ENCODE results near the gene BBS12.

The BBS12 gene

DNA sequence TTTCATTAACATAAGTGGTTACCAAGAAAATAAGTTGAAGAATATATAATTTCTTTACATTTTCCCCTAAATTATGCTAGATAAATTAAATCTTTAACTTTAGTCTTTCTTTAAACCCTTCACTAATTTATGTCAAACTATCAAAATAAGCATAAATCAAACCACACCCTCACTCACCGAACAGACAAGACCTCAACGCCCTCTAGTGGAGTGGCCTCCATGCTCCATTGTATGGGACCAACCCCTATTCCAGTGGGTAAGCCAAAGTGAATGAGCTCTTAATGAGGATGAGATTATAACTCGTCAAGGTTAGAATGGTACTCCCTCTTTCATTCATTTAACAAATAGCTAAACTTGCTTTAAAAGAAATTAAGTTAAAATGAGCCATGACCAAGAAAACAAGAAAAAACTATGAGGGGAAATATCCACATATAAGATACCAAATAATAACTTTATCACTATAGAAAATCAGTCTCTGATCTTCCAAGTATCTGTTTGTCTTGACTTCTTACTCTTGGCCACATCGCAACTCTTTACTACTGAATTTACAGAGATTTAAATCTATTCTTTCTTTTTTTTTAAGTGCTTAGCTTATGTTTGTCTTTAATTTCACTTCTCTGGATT is 15.6 kb upstream of the BBS12 start:
- peak in 1 of 2 experiments; percentile 28 for DNase-seq

GRCh38 chr4:122718281-122718680 is 14.2 kb upstream of the BBS12 start:
- no peak for DNase-seq

DNA sequence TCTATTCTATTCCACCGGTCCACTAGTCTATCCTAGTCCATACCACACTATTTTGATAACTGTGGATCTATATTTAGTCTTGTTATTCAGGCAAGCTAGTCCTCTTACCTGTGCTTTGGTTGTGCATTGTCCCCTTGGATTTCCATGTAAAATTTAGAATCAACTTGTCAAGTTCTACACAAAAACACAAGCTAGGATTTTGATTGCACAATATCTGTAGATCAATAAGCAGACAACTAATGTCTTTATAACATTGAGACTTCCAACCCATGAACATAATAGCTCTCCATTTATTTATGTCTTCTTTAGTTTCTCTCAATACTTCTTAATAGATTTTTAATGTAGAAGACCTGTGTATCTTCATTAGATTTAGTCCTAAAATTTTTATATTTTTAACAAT is 10.2 kb upstream of the BBS12 start:
- no peak for DNase-seq

DNA sequence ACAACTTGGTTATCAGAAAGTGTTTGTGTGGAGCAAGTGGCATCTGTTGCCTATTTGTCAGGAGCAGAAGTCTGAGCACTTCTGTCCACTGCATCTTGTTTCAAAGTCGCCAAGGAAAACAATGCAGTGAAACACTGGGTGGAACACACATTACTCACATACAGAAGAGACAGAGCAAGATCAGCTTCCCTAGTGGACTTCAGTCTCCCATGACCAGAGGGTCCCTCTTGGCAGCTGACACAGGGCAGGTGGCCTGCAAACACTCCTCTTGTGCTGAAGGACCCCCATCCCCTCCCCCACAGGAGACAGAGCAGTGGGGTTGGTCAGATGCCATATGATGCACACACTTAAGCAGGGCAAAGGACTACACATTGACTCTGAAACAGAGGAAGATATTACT is 3.6 kb upstream of the BBS12 start:
- DNase-seq, result no peak

DNA sequence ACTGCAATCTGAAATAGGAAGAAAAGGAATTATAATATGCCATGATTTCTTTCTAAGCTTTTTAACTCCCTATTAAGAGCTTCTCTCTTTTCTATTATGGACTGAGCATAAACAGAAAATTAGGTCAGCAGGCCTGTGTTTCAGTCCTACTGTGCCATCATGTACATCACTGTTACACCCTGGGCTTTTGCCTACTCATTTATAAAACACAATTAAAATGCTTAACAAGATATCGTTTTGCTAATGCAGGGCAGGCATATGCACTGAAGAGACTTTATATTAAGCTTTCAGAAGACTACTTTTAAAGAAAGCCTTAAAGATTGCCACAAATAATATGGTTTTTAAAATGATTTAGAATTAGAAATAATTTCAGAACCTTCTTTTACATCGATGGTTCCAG is 828 bp upstream of the BBS12 start:
- DNase-seq, result no peak

DNA sequence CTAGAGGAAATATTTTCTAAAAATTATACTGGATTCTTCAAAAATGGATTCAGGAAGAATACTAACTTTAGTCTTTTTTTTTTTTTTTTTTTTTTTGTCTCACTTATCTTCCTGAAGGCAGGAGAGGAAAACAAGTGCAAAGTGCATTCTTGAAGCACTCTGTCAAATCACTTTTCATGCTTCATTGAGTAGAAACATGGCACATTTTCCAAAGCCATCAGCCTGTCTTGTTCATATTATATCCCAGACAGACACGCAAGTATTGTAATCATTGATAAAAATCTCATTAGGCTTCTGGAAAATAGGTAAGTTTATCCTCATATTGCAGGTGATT is 1.2 kb downstream of the BBS12 start:
- DNase-seq, result no peak

DNA sequence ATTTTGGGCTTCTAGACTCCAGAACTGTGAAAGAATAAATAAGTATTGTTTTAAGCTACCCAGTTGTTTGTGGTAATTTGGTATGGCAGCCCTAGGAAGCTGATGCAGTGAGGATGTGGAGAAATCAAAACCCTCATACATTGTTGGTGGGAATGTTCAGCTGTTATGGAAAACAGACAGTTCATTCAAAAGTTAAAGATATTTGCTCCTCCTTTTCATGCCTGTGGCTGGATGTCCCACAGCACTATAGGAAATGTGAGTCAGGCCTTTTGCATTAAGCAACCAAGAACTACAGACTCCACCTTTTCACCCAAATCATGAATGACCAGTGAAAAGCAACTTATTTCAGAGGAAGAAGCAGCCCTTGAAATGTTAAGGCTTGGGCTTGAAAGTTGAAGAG is 6.7 kb downstream of the BBS12 start:
- no peak for DNase-seq

- no peak for DNase-seq
Measured at GRCh38 chr4:122742933-122743829, 10.7 kb downstream of the BBS12 start.

- DNase-seq, result no peak
Measured at GRCh38 chr4:122744229-122744628, 11.7 kb downstream of the BBS12 start.

GRCh38 chr4:122746485-122746965 is 14.0 kb downstream of the BBS12 start:
- no peak for DNase-seq

DNA sequence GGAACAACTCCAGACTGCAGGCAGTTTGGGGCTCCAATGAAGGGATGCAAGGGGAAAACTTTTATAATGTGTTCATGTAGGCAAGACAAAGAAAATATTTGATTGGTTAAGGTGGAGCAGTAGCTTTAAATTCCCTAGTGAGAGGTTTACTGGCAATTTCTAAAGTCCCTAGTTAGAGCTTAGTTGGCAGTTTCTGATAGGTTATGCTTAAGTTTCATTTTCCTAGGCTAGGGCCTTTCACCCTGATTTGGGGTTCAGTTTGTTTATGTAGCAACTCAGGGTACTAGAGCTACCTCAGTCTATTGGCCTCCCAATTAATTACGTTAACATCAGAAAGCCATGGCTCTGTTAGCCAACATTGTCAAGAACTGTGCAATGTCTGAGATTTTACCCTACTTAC is 14.6 kb downstream of the BBS12 start:
- no peak for DNase-seq

DNA sequence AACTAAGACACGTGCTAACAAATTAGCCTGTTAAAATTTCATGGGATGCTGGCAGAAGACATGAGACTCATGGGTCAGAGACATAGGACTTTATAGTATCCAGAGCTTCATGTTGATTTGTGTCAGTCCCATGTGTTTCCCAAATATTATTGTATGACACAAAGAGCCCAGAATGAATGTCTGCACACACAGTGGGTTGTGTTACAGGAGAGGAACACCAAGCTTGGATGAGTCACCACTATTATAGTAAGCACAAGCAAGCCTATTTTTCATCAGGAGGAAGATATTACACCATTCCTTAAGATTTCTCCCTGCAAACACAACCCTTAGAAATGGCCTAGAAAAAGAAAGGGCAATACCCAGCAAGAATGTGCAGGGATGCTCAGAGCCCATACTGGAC is 15.4 kb downstream of the BBS12 start:
- DNase-seq, result no peak

DNA sequence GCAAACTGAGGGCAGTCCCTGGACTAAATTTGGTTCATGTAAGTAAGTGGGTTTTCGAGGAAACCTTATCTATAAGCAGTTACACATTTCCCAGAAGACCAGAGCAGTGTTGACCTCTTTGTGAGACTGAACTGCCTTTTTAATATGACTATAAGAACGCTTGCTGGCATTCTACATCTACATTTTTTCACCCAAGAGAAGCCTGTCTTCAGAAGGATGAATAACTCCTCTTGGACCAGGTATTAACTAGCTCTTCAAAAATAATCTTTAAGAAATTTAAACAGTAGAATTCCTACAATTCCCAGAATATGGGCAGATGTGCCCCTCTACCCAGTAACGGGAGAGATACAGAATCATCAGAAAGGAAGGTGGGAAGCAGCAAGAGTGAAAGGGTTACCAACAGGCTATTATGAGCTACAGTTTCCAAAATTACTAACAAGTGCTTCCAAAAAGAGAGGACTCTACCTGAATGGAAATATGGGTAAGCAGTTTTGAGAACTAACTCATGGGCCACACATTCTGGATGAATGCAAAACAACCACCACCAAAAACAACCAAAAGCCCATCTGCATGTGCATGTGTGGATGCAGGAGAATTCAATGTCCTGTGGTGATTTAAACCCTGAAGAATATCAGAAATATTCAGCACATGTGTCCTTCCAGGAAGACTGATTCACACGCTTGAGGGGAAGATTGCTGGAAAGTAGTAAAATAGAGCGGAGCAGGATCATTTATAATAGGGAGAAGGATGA is 17.4 kb downstream of the BBS12 start:
- DNase-seq, result no peak

GRCh38 chr4:122755675-122756074 is 23.2 kb downstream of the BBS12 start:
- DNase-seq, result no peak

DNA sequence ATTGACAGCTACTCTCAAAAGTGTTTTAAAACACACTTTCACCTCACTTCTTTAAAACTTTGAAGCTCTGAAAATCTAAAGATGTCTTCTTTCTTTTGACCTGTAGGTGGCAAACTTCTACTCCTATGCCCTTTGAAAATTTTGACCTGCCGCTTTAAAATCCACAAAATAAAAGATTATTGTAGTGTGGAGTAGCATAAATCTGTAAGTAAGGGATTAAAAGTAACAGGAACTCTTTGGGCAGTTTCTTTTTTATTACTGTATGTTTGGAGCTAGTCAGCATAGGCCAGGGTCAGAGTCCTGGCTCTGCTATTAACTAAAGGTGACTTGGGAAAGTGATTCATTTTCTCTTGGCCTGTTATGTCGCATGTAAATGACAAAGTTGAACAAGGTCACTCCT is 25.5 kb downstream of the BBS12 start:
- DNase-seq, result no peak

DNA sequence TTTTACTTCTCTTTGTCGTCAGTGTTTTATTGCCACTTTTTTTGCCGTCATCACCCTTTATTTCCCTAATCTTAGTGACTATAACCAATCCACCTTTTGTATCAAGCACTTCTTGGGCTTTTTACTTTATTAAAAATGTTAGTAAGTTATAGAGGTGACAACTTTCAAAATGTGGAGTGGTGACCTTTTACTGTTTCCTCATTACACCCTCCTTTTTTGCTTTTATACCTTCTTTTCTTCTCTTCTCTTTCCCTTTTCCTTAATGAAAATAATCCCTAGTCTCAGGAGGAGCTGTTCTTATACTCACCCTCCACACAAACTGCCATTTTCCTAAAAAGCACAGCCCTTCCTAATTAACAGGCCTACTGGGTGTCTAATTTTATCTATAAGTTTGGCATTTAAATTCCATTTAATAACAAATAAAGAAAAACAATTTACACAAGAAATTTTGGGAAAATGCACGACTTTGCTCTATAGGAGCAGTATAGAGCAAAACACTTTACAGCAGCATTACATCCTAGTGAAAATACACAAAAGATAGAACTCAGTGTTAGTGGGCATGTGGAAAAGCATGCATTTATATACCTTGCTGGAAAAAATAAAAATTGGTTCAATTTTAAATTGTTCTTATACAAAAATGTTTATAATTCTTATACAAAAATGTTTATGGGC is 27.3 kb downstream of the BBS12 start:
- no peak for DNase-seq

- DNase-seq, result no peak
Measured at GRCh38 chr4:122762520-122762919, 30.0 kb downstream of the BBS12 start.

- no peak for DNase-seq
Measured at GRCh38 chr4:122762966-122763716, 30.6 kb downstream of the BBS12 start.

DNA sequence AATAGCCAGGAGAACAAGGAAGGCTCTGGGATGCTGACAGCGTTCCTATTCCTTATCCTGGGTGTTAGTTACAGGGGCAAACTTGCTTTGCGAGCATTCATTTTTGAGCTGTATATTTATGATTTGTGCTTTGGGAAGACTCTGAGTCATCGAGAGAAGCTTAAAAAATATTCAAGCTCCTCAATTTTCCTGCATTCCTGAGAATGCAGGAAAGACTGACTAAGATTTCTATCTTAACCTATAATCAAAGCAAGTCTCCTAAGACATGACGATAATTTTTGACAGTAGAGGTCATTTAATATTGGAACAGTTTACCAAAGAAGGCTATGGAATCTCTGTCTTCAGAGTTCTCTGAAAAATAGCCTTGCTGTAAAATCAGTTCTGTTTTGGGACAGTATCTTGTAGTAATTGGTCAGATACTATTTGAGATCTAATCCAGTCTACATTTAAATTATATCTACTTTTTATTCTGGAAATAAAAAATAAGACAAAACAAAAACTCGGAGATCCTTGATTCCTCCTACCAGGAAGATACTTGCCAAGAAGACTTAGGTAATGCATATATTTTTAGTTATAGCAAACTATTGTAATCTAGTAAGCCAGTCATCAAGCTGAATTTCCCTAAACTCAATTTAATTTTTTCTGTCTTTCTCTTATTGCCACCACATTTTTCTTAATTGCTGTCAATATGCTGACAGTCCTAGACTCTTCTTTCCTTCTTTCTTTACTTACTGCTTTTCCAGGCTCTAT is 31.7 kb downstream of the BBS12 start:
- DNase-seq, result no peak

- no peak for DNase-seq
Measured at GRCh38 chr4:122764821-122765215, 32.3 kb downstream of the BBS12 start.

- no peak for DNase-seq
Measured at GRCh38 chr4:122765692-122766352, 33.3 kb downstream of the BBS12 start.

Data from SHP77 (cell line).